Motor neuron (in vitro differentiated cells): ENCODE results near the gene BOLA3. TPM values are rescaled to one million over a fixed set of nuclear protein-coding genes. Genes with fewer than 3 reads are reported as not detected.
A peak's percentile ranks its signal among the peaks of the same experiment; 100 is the strongest.
"Not testable (repeated sequence)": the region's sequence is repeated elsewhere in the genome, so short reads cannot be mapped to it uniquely, and the experiment has no call there.

ENCODE experiments used
- ATAC-seq, 8 experiments: fragments of 200-7000 bp; cut with Tn5 transposase; replicated peaks in 6 of 8; 2 replicates each; pipeline ENCODE4 v1.8.0; 2021; ENCODE audit warnings: mild to moderate bottlenecking in 8 of 8, moderate library complexity in 8 of 8
- H3K27ac ChIP-seq, 2 donors: fragments of 250-450 bp; sonication (Bioruptor Pico); 2 replicates each; pipeline ENCODE4 v1.9.0; 2021; ENCODE audit warnings: antibody characterized with exemption in 2 of 2, mild to moderate bottlenecking in 2 of 2, moderate library complexity in 1 of 2
- H3K4me1 ChIP-seq, 2 donors: fragments of 250-450 bp; sonication (Bioruptor Pico); replicated peaks in 1 of 2; 2 replicates each; pipeline ENCODE4 v1.6.1; 2021; ENCODE audit warnings: antibody characterized with exemption in 2 of 2, mild to moderate bottlenecking in 2 of 2, moderate library complexity in 1 of 2
- H3K4me3 ChIP-seq, 5 donors: fragments of 250-450 bp; sonication (Bioruptor Pico); 2 replicates each; pipeline ENCODE4 v1.9.0; 2021; ENCODE audit warnings: antibody characterized with exemption in 5 of 5, mild to moderate bottlenecking in 5 of 5, moderate library complexity in 4 of 5
- WGBS, 10 experiments: fragments of 450-650 bp; shearing (Covaris generic); methylation state at CpG; one replicate each; pipeline ENCODE4 v1.0.0; 2022; 5-methylcytosine and 5-hydroxymethylcytosine counted together
- in situ Hi-C, 9 experiments: fragments of 400-800 bp; cut with MboI; loops; one replicate each; pipeline ENCODE4 v1.15.0; 2021; ENCODE audit warnings: low sequenced_read_pairs in 9 of 9, low pct_unique_long_range_greater_than_20kb in 2 of 9; ENCODE audit not compliant: unreplicated experiment in 9 of 9
- total RNA-seq, 8 experiments: library from RNA; unstranded; fragments of 300-600 nt; gene quantifications; 2 replicates each; pipeline versions ENCODE4 v1.2.3 to v1.2.4, GENCODE V29; 2022

BOLA3 gene, protein sequence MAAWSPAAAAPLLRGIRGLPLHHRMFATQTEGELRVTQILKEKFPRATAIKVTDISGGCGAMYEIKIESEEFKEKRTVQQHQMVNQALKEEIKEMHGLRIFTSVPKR
- 10 to 100 TPM; 31.2 to 77.9 (median 45.8) TPM for total RNA-seq

DNA sequence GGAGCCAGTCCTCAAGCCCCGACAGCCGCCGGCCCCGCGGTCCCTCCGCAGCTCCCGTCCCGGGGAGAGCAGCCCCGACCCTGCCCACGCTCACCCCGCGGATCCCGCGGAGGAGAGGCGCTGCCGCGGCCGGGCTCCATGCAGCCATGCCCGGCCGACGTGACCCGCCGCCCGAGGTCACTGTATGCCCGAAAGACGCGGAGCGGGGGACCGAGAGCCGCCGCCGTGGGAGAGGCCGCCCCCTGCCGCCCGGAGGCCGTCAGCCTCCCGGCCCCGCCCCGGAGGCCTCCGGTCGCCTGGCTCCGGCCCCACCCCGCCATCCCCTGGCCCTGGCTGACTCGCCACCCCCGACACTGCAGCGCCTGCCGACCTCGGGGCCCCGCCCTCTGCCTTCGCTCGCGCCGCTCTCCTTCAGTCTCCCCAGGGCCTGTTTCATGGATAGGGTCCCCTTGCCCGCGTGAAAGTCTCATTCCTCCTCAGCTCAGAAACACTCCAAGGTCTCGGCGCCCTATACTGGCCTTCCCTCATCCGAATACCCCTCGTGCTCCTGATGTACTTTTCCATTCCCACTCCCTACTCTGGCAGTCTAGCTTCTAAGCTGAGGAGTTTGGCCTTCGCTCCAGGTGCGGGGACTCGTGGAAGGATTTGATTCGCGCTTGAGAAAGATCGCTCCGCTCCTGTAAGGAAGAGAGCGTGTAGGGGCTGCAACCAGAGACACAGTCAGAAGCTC, at the start of gene BOLA3:
BOLA3 (minus strand) TSS at position 186 of the 730 bp plus-strand sequence; CDS start at position 148, 38 bp downstream.
- WGBS, 10 experiments = 0 to 32% (median 12%) methylated on average over 2 to 7 of the region's 67 CpGs; no CpG with 5 or more reads in 4 of the 10 experiments

GRCh38 chr2:74197049-74197448, 49.3 kb upstream of the BOLA3 start:
- ATAC-seq = no peak
- H3K27ac ChIP-seq = no peak overlapping the region
- 50 to 100% (median 82%) methylated on average over 1 to 4 of the region's 4 CpGs; no CpG with 5 or more reads in 1 of the 10 experiments for WGBS, 10 experiments
- no peak overlapping the region for H3K4me3 ChIP-seq
- in situ Hi-C loops = no loop called here
- H3K4me1 ChIP-seq = peaks cover 11 to 12% of the 10 kb centered on the region in 2 donors

More for the DNA sequence above, at the start of gene BOLA3:
- H3K4me3 ChIP-seq = peak within 1 kb of the TSS; percentile 64 to 97 (median 92)
- peaks cover 13 to 14% of the 10 kb centered on the region in 2 donors for H3K4me1 ChIP-seq
- ATAC-seq = peak; percentile 90 to 98 (median 96)
- in situ Hi-C loops = loop anchor here in 1 of 9 experiments (25.0 kb wide), 1 partner anchor 311 kb away; the partner anchor contains the start of gene STAMBP
- peak within 1 kb of the TSS; percentile 31 to 56 for H3K27ac ChIP-seq

GRCh38 chr2:74194799-74195198, 47.1 kb upstream of the BOLA3 start:
- no peak overlapping the region for H3K27ac ChIP-seq
- H3K4me1 ChIP-seq = no peaks in the 10 kb centered on the region
- no peak for ATAC-seq

DNA sequence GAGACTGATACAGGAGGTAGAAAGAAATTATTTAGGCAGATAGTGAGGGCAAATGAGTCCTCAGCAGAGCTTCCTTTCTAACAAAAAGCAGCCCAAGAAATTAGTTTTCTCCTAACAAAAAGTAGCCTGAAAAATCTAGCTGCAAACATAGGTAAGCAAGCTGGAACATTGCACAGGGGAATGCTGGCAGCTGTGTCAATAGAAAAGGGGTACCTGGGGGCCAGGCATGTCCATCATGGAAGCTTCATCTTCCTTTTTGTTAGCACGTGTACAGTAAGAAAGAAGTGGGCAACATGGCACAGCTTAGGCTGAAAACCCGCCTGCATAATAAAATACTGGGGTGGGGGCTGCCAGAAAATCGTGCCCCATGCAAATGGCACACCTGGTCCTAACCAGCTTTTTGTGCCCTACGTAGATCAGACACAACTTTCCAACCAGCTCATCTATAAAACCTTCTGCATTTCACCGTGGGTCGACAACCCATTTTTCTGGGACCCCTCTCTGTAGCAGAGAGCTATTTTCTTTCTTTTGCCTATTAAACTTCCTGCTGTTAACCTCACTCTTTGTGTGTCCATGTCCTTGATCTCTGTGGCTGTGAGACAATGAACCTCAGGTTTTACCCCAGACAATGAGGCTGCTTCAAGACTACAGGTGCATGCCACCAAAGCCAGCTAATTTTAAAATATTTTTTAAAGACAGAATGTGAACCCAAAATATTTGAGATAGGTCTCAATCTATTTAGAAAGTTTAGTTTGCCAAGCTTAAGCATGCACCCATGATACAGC, 44.1 kb upstream of the BOLA3 start:
- no peak overlapping the region for H3K27ac ChIP-seq
- no peak for ATAC-seq
- H3K4me3 ChIP-seq = no peak overlapping the region
- 0 to 100% (median 65%) methylated on average over 1 to 6 of the region's 6 CpGs for WGBS, 10 experiments
- no peaks in the 10 kb centered on the region for H3K4me1 ChIP-seq
- in situ Hi-C loops = no loop called here

More at GRCh38 chr2:74194799-74195198, 47.1 kb upstream of the BOLA3 start:
- in situ Hi-C loops = no loop called here
- 67 to 100% (median 100%) methylated on average over 1 of the region's 1 CpG; no CpG with 5 or more reads in 2 of the 10 experiments for WGBS, 10 experiments
- no peak overlapping the region for H3K4me3 ChIP-seq

DNA sequence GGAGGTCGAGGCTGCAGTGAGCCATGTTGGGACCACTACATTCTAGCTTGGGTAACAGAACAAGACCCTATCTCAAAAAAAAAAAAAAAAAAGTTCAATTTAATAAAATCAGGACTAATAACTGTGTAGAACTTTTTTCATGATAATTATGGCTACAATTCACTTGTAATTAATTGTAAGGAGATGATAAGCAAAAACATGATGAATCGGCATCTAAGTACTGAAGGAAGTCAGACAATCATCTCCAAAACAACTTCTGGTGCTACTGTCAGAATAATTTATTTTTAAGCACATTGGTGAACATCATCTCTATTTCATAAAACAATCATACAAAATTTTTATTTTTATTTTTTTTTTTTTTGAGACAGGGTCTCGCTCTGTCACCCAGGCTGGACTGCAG, 41.0 kb upstream of the BOLA3 start:
- in situ Hi-C loops = no loop called here
- Histone ChIP-seq H3K4me3 (no peak overlapping the region), H3K27ac (no peak overlapping the region), H3K4me1 (no peaks in the 10 kb centered on the region)
- ATAC-seq = no peak
- WGBS, 10 experiments = 41 to 100% (median 90%) methylated on average over 2 to 3 of the region's 3 CpGs; no CpG with 5 or more reads in 1 of the 10 experiments

DNA sequence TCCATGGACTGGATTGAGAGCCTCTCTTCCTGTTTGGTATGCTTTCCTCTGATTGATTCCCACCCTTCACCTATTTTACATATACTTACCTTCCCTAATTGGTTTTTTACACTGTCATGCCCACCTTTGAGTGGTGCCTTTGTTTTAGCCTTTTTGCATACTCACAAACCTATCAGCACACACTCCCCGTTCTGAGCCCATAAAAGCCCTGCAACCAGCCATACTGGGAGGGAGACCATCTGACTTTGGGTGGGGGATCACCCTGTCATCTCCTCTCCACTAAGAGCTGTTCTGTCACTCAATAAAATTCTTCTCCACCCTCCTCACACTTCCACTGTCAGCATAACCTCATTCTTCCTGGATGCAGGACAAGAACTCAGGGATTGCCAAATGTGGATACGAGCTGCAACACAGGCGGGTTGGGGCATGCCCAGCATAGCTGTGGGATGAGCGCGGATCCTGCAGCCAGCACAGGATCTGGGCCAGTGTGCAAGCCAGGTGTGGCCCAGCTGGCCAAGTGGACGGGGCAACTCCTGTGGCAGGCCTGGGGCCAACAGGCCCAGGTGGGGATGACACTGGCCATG, 40.4 kb upstream of the BOLA3 start:
- H3K4me1 ChIP-seq = no peaks in the 10 kb centered on the region
- no peak overlapping the region for H3K4me3 ChIP-seq
- WGBS, 10 experiments = 0 to 100% (median 80%) methylated on average over 1 to 5 of the region's 6 CpGs; no CpG with 5 or more reads in 3 of the 10 experiments
- in situ Hi-C loops = no loop called here
- H3K27ac ChIP-seq = no peak overlapping the region
- ATAC-seq = peak in 3 of 8 experiments; percentile 61 to 97 (median 95)

GRCh38 chr2:74186706-74187105, 39.0 kb upstream of the BOLA3 start:
- H3K27ac ChIP-seq, in situ Hi-C loops, H3K4me3 ChIP-seq, H3K4me1 ChIP-seq, ATAC-seq: not testable (repeated sequence)
- 90 to 100% (median 95%) methylated on average over 1 to 8 of the region's 15 CpGs; no CpG with 5 or more reads in 4 of the 10 experiments for WGBS, 10 experiments

DNA sequence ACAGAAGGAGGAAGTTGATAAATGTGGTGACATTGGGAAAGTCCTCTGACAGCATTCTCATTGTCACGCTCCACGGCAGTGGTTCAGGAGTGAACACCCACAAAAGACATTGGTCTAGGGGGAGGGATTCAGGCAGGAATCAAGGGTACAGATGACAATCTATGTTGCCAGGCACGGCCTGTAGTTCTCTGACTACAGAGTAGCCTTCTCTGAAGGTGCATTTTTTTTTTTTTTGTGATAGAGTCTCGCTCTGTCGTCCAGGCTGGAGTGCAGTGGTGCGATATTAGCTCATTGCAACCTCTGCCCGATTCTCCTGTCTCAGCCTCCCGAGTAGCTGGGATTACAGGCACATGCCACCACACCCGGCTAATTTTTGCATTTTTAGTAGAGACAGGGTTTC, 38.3 kb upstream of the BOLA3 start:
- ATAC-seq = peak in 4 of 8 experiments; percentile 65 to 81 (median 70)
- in situ Hi-C loops = no loop called here
- H3K4me1 ChIP-seq = peaks cover 0 to 6% of the 10 kb centered on the region in 2 donors
- no peak overlapping the region for H3K27ac ChIP-seq
- H3K4me3 ChIP-seq = no peak overlapping the region
- 60 to 90% (median 74%) methylated on average over 1 to 8 of the region's 9 CpGs; no CpG with 5 or more reads in 4 of the 10 experiments for WGBS, 10 experiments

DNA sequence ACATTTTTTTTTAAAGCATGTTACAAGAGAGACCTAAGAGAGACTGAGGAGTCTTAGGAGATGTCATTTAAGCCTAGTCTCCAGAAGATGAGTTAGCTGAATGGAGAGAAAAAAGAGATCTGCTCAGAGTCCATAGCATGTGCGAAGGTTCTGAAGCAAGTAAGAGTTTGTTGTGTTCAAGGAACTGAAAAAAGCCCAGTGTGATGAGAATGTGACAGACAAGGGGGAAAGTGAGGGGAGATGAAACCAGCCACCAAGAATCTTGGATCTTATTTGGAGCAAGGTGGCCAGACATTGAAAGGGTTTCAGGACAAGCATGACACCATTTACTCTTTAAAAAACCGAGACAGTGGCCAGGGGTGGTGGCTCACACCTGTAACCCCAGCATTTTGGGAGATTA, 36.2 kb upstream of the BOLA3 start:
- in situ Hi-C loops = no loop called here
- H3K4me3 ChIP-seq = no peak overlapping the region
- no peak overlapping the region for H3K27ac ChIP-seq
- H3K4me1 ChIP-seq = peaks cover 0 to 6% of the 10 kb centered on the region in 2 donors
- WGBS, 10 experiments = 57 to 100% (median 94%) methylated on average over 1 to 2 of the region's 2 CpGs; no CpG with 5 or more reads in 1 of the 10 experiments
- ATAC-seq = no peak

GRCh38 chr2:74181739-74182138, 34.0 kb upstream of the BOLA3 start:
- ATAC-seq = peak in 3 of 8 experiments; percentile 36 to 42 (median 38)
- Histone ChIP-seq H3K4me1 (peaks cover 4 to 14% of the 10 kb centered on the region in 2 donors), H3K4me3 (no peak overlapping the region), H3K27ac (no peak overlapping the region)
- in situ Hi-C loops = no loop called here
- 0 to 57% (median 12%) methylated on average over 1 to 6 of the region's 7 CpGs; no CpG with 5 or more reads in 2 of the 10 experiments for WGBS, 10 experiments

- H3K4me3 ChIP-seq = peak overlapping the region; percentile 62 to 90 (median 76)
- ATAC-seq = peak in 7 of 8 experiments; percentile 4 to 33 (median 23)
- in situ Hi-C loops = no loop called here
- peak overlapping the region in 1 of 2 donors; percentile 0 for H3K27ac ChIP-seq
- WGBS, 10 experiments = 5 to 72% (median 33%) methylated on average over 5 to 16 of the region's 25 CpGs
- H3K4me1 ChIP-seq = peaks cover 4 to 14% of the 10 kb centered on the region in 2 donors
These were observed 31.6 kb upstream of the BOLA3 start for GRCh38 chr2:74179063-74179865.
